ENCODE data around the gene ZBTB38. TPM values are rescaled to one million over a fixed set of nuclear protein-coding genes. Genes with fewer than 3 reads are reported as not detected.

Gene ZBTB38
- total RNA-seq, 4 donors from 2014 or later: 65.8 to 101 (median 85.9) TPM

DNA sequence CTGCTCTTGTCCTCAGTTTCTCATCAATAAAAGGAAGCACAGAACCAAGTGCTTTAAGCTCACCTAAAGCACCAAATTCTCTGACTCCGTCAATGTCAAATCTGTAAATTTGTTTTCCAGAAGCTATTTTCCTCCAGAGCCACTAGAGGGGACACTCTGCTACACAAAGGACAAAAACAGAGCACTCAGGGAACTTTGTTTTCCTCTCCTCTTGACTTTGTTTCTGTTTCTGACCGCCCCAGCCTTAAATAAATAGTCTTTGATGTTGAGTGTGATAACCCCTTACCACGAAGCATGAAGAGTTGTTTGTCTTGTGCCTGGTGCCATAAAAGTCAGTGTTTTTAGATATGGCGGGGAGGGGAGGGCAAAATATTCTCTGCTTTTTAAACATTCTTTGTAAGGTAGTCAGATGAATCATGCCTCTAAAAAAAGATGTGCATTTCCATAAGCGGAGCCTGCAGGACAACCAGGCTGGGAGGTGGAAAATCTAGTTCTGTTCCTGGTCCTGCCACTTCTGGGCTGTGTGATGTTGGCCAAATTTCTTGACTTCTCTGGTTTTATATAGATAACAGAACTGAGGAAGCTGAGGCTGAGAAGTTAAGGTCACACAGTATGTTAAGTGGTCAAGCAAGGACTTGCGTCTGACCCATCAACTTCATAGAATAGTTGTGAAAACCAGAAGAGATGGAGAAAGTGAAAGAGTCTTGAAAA lies 7.3 kb upstream of the ZBTB38 start:
- no peaks in the 10 kb centered on the region for H3K36me3 ChIP-seq
- H3K27me3 ChIP-seq: no peaks in the 10 kb centered on the region
- H3K4me3 ChIP-seq: peak overlapping the region; percentile 19
- H3K27ac ChIP-seq: no peak overlapping the region
- DNase-seq (ENCODE audit: low spot score in 2 of 2): no peak
- TF ChIP-seq, protein P1, sequence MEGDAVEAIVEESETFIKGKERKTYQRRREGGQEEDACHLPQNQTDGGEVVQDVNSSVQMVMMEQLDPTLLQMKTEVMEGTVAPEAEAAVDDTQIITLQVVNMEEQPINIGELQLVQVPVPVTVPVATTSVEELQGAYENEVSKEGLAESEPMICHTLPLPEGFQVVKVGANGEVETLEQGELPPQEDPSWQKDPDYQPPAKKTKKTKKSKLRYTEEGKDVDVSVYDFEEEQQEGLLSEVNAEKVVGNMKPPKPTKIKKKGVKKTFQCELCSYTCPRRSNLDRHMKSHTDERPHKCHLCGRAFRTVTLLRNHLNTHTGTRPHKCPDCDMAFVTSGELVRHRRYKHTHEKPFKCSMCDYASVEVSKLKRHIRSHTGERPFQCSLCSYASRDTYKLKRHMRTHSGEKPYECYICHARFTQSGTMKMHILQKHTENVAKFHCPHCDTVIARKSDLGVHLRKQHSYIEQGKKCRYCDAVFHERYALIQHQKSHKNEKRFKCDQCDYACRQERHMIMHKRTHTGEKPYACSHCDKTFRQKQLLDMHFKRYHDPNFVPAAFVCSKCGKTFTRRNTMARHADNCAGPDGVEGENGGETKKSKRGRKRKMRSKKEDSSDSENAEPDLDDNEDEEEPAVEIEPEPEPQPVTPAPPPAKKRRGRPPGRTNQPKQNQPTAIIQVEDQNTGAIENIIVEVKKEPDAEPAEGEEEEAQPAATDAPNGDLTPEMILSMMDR (IDR thresholded peaks at IDR 0.05): peak; percentile 66 to 72
- no peak for TF ChIP-seq POLR2AphosphoS5 (IDR thresholded peaks at IDR 0.05)
- H3K9me3 ChIP-seq: no peaks in the 10 kb centered on the region
- WGBS: 24% methylated on average over 6 of the region's 6 CpGs
- peaks cover 11% of the 10 kb centered on the region for H3K4me1 ChIP-seq

DNA sequence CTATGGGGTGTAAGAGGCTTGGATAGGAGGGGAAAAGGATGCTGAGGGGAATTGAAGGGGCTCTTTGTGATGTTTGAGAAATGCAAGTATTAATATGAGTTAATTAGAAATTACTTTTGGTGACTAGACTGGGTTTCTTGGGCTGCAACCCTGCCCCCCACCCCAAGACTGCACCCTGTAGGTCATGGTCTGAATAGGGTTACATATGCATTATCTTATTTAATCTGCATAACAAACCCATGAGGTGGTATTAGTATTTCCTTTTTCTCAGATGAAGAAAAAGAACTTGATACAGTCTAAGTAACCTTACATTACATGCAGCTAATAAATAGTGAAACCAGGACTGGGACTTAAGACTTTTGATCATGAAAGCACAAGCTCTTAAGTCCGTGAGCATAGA lies 5.6 kb upstream of the ZBTB38 start:
- DNase-seq (ENCODE audit: low spot score in 2 of 2): no peak
- H3K27ac ChIP-seq: no peak overlapping the region
- WGBS: 88% methylated on average over 1 of the region's 1 CpG
- H3K9me3 ChIP-seq: no peaks in the 10 kb centered on the region
- H3K4me3 ChIP-seq: no peak overlapping the region
- TF ChIP-seq, protein P1 (IDR thresholded peaks at IDR 0.05): no peak
- no peak for TF ChIP-seq EP300 (IDR thresholded peaks at IDR 0.05)
- TF ChIP-seq POLR2AphosphoS5 (IDR thresholded peaks at IDR 0.05): no peak
- no peak for TF ChIP-seq POLR2A (IDR thresholded peaks at IDR 0.05)
- H3K36me3 ChIP-seq: no peaks in the 10 kb centered on the region
- no peaks in the 10 kb centered on the region for H3K27me3 ChIP-seq
- peaks cover 27% of the 10 kb centered on the region for H3K4me1 ChIP-seq

DNA sequence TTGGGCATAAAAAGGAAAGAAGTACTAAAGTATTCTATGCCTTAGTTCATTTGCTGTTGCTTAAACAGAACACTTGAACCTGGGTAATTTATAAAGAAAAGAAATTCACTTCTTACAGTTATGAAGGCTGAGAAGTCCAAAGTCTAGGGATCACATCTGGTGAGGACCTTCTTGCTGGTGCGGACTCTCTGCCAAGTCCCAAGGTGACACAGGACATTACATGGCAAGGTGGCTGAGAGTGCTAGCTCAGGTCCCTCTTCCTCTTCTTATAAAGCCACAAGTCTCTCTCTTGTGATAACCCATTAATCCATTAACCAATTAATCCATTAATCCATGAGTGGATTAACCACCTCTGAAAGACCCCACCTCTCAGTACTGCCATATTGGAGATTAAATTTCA lies 3.1 kb upstream of the ZBTB38 start:
- H3K27ac ChIP-seq: no peak overlapping the region
- TF ChIP-seq POLR2AphosphoS5 (IDR thresholded peaks at IDR 0.05) (no peak), EP300 (IDR thresholded peaks at IDR 0.05) (no peak), POLR2A (IDR thresholded peaks at IDR 0.05) (no peak)
- TF ChIP-seq, protein P1 (IDR thresholded peaks at IDR 0.05): no peak
- H3K9me3 ChIP-seq: no peaks in the 10 kb centered on the region
- no peak for DNase-seq (ENCODE audit: low spot score in 2 of 2)
- H3K4me1 ChIP-seq: peaks cover 44% of the 10 kb centered on the region
- 96% methylated on average over 1 of the region's 1 CpG for WGBS
- no peak overlapping the region for H3K4me3 ChIP-seq
- H3K36me3 ChIP-seq: no peaks in the 10 kb centered on the region
- H3K27me3 ChIP-seq: no peaks in the 10 kb centered on the region

DNA sequence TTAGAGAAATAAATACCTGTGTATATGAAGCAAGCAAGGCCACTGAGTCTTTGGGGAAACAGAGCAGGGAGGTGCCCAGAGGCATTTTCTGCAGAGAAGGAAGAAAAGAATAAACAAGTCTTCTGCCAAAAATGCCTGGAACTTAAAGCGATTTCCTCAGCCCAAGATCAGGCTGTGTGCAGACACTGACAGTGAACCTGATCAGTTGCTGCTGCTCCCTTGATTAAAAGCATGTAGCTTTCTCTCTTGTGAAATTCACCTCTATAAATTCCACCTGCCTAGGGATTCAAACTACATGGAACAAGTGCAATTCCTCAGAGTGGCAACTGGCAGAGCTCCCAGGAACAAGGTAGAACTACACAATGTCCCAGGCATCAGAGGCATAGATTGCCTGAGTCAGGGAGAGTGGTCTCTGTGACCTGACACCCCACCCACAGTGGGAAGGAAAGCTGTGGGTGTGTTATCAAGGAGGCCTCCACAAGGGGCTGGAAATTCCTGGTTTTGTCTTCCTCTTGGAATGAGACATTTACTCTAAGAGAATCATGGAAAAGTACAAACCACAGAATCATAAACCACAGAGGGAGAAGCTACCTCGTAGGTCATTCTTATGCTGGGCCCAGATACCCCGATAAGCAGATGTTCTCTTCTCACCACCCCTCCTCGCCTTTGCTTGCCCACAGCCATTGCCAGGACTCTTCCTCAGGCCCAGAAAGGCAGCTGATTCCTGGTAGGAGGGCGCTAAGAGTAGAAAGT lies 1.8 kb upstream of the ZBTB38 start:
- H3K36me3 ChIP-seq: no peaks in the 10 kb centered on the region
- peaks cover 38% of the 10 kb centered on the region for H3K4me1 ChIP-seq
- H3K4me3 ChIP-seq: no peak overlapping the region
- 38% methylated on average over 5 of the region's 5 CpGs for WGBS
- no peak for DNase-seq (ENCODE audit: low spot score in 2 of 2)
- no peaks in the 10 kb centered on the region for H3K27me3 ChIP-seq
- H3K27ac ChIP-seq: peak overlapping the region; percentile 90
- no peaks in the 10 kb centered on the region for H3K9me3 ChIP-seq
- TF ChIP-seq, protein P1 (IDR thresholded peaks at IDR 0.05): no peak
- TF ChIP-seq POLR2A (IDR thresholded peaks at IDR 0.05) (no peak), EP300 (IDR thresholded peaks at IDR 0.05) (no peak), POLR2AphosphoS5 (IDR thresholded peaks at IDR 0.05) (no peak)

DNA sequence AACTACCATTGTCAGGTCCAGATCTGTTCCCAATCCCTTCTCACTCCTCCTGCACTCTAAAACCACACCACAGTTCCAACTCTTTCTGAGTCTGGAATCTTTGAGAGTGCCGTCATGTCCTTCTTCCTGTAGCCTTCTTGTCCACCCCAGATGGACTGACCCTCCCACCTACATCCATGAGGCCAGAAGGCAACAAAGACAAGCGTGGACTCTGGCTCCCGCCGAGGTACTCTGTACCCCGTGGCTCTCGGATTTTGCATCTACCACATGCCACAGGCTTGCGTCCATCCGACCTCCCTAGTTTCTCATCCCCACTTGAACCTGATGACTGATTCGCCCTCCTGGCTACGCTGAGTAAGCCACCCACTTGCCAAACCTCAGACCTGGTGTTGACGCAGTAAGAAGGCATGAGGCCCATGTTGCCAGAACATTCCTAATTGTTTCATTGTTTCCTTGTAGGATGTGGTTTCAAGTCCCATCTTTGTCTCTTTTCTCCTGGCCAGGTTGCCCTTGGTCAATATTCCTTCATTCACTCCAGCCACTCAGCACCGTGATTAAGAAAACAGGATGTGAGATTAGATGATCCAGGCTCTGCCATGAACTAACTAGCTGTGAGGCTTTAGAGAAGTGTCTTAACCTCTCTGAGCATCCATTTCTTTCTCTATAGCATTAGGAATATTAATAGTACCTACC lies 1.1 kb upstream of the ZBTB38 start:
- H3K4me1 ChIP-seq: peaks cover 38% of the 10 kb centered on the region
- H3K4me3 ChIP-seq: no peak overlapping the region
- no peaks in the 10 kb centered on the region for H3K27me3 ChIP-seq
- no peaks in the 10 kb centered on the region for H3K9me3 ChIP-seq
- no peak for DNase-seq (ENCODE audit: low spot score in 2 of 2)
- TF ChIP-seq, protein P1 (IDR thresholded peaks at IDR 0.05): no peak
- TF ChIP-seq EP300 (IDR thresholded peaks at IDR 0.05) (no peak), POLR2AphosphoS5 (IDR thresholded peaks at IDR 0.05) (peak in 1 of 3 donors; percentile 54), POLR2A (IDR thresholded peaks at IDR 0.05) (no peak)
- no peaks in the 10 kb centered on the region for H3K36me3 ChIP-seq
- H3K27ac ChIP-seq: peak overlapping the region; percentile 90
- 75% methylated on average over 12 of the region's 12 CpGs for WGBS

Data from suprapubic skin (tissue), 4 donors.